ENCODE data around the gene SNRPA1. TPM values are rescaled to one million over a fixed set of nuclear protein-coding genes. Genes with fewer than 3 reads are reported as not detected.

The SNRPA1 gene
- total and polyA plus RNA-seq, 12 donors = 16.0 to 65.0 (median 30.0) TPM

- DNase-seq = no peak
- WGBS, 4 donors = 87 to 92% (median 91%) methylated on average over 8 of the region's 8 CpGs
- Histone ChIP-seq H3K4me1 (replicated peaks in 1 of 2) (no peaks in the 10 kb centered on the region), H3K27ac (no peak overlapping the region), H3K36me3 (replicated peaks in 1 of 2) (no peaks in the 10 kb centered on the region), H3K4me3 (no peak overlapping the region), H3K27me3 (no peaks in the 10 kb centered on the region), H3K9me3 (replicated peaks in 1 of 3) (no peaks in the 10 kb centered on the region)
- intact Hi-C loops (cut with DNase I) = no loop called here
- no peak for TF ChIP-seq POLR2A (IDR thresholded peaks at IDR 0.05)
- no peak for TF ChIP-seq CTCF (IDR thresholded peaks at IDR 0.05)
Observed at GRCh38 chr15:101326026-101326315, 30.9 kb upstream of the SNRPA1 start.

GRCh38 chr15:101325263-101326025, 30.4 kb upstream of the SNRPA1 start:
- Histone ChIP-seq H3K27ac (no peak overlapping the region), H3K27me3 (no peaks in the 10 kb centered on the region), H3K4me1 (replicated peaks in 1 of 2) (no peaks in the 10 kb centered on the region), H3K9me3 (replicated peaks in 1 of 3) (no peaks in the 10 kb centered on the region), H3K4me3 (no peak overlapping the region), H3K36me3 (replicated peaks in 1 of 2) (no peaks in the 10 kb centered on the region)
- intact Hi-C loops (cut with DNase I) = no loop called here
- DNase-seq = no peak
- 85 to 95% (median 93%) methylated on average over 7 to 19 of the region's 19 CpGs for WGBS, 4 donors
- no peak for TF ChIP-seq CTCF (IDR thresholded peaks at IDR 0.05)
- no peak for TF ChIP-seq POLR2A (IDR thresholded peaks at IDR 0.05)

- no peak for DNase-seq
- H3K4me1 ChIP-seq (replicated peaks in 1 of 2) = no peaks in the 10 kb centered on the region
- H3K27me3 ChIP-seq = no peaks in the 10 kb centered on the region
- no peaks in the 10 kb centered on the region for H3K9me3 ChIP-seq (replicated peaks in 1 of 3)
- H3K36me3 ChIP-seq (replicated peaks in 1 of 2) = no peaks in the 10 kb centered on the region
- H3K27ac ChIP-seq = no peak overlapping the region
- intact Hi-C loops (cut with DNase I) = no loop called here
- no peak for TF ChIP-seq CTCF (IDR thresholded peaks at IDR 0.05)
- TF ChIP-seq POLR2A (IDR thresholded peaks at IDR 0.05) = no peak
- no peak overlapping the region for H3K4me3 ChIP-seq
- WGBS, 4 donors = 85 to 94% (median 88%) methylated on average over 11 to 13 of the region's 13 CpGs
Observed at GRCh38 chr15:101324524-101325177, 29.6 kb upstream of the SNRPA1 start.

- WGBS, 4 donors = 87 to 93% (median 91%) methylated on average over 21 of the region's 21 CpGs
- no peaks in the 10 kb centered on the region for H3K36me3 ChIP-seq (replicated peaks in 1 of 2)
- H3K4me1 ChIP-seq (replicated peaks in 1 of 2) = no peaks in the 10 kb centered on the region
- intact Hi-C loops (cut with DNase I) = no loop called here
- no peak overlapping the region for H3K27ac ChIP-seq
- H3K4me3 ChIP-seq = no peak overlapping the region
- DNase-seq = no peak
- no peaks in the 10 kb centered on the region for H3K9me3 ChIP-seq (replicated peaks in 1 of 3)
- no peaks in the 10 kb centered on the region for H3K27me3 ChIP-seq
- TF ChIP-seq CTCF (IDR thresholded peaks at IDR 0.05) = no peak
Observed at GRCh38 chr15:101323793-101324523, 28.9 kb upstream of the SNRPA1 start.
